ENCODE data around the gene DCAF8. TPM values are rescaled to one million over a fixed set of nuclear protein-coding genes. Genes with fewer than 3 reads are reported as not detected.

Gene DCAF8
- total and polyA plus RNA-seq, 2 experiments from 2014 or later, result 55.0 to 104 TPM

DNA sequence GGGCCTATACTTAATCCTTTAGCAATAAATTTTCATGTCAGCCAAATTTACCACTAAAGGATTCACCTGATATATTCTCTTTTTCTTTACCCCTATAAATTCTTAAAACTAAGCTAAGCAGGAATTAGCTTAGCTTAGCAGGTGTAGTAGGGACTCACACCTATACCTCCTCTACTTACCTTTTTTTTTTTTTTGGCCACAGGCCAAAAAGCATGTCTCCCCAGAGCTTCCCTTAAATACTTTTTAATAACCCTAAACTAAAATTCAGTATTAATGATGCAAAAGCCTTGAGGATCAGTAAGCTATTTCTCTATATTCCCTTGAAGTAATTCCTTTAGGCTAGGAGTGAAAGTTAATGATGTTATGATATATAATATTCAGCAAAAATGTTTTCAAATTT, 33.9 kb downstream of the DCAF8 start:
- H3K4me3 Mint-ChIP-seq, result no peak overlapping the region
- no peaks in the 10 kb centered on the region for H3K27me3 ChIP-seq (ENCODE audit: insufficient read depth)
- no peak for TF ChIP-seq EZH2 (IDR thresholded peaks at IDR 0.05; ENCODE audit: low read depth, unreplicated experiment)
- H3K36me3 Mint-ChIP-seq (ENCODE audit: low read depth), result peaks cover 62% of the 10 kb centered on the region
- peaks cover 11% of the 10 kb centered on the region; the same call in 1 of the 2 replicates for H4K20me1 ChIP-seq (replicated peaks; ENCODE audit: insufficient read depth)
- ATAC-seq (no peak), DNase-seq (ENCODE audit: low spot score) (no peak)
- peaks cover 52% of the 10 kb centered on the region for H3K36me3 ChIP-seq (ENCODE audit: insufficient read depth)
- H3K27me3 Mint-ChIP-seq (ENCODE audit: insufficient read depth, low read depth, poor library complexity), result no peaks in the 10 kb centered on the region
- no peaks in the 10 kb centered on the region for H3K9me3 Mint-ChIP-seq
- no peak overlapping the region for H3K4me3 ChIP-seq
- no peak overlapping the region for H3K27ac Mint-ChIP-seq
- H3K79me2 ChIP-seq (replicated peaks; ENCODE audit: insufficient read depth), result no peaks in the 10 kb centered on the region
- H3K4me1 Mint-ChIP-seq, result no peaks in the 10 kb centered on the region
- no peak overlapping the region for H3K27ac ChIP-seq (ENCODE audit: low read depth)
- no peaks in the 10 kb centered on the region for H3K4me1 ChIP-seq (ENCODE audit: insufficient read depth)
- H2AFZ ChIP-seq, result no peak overlapping the region
- peaks cover 11% of the 10 kb centered on the region; the same call in 1 of the 2 replicates for H3F3A ChIP-seq (replicated peaks; ENCODE audit: low read depth)
- H3K9me2 ChIP-seq (ENCODE audit: insufficient read depth), result no peaks in the 10 kb centered on the region
- no peak overlapping the region for H3K4me2 ChIP-seq

DNA sequence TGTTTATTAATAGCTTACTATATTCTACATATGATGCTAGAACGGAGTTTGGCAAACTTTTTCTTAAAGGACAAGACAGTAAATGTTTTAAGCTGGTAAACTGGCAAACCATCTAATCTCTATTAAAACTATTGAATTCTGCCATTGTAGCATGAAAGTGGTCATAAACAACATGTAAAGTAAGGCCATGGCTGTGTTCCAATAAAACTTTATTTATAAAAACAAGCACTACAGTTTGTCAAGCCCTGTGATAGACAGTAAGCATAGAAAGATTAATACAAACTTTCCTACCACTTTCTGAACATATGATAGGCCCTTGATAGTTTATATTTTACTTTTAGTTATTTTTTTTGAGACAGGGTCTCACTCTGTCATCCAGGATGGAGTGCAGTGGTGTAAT, 34.8 kb downstream of the DCAF8 start:
- Histone ChIP-seq H3K27ac (ENCODE audit: low read depth) (no peak overlapping the region), H3K79me2 (replicated peaks; ENCODE audit: insufficient read depth) (no peaks in the 10 kb centered on the region), H2AFZ (no peak overlapping the region), H3K36me3 (ENCODE audit: insufficient read depth) (peaks cover 55% of the 10 kb centered on the region), H3F3A (replicated peaks; ENCODE audit: low read depth) (peaks cover 15% of the 10 kb centered on the region; the same call in 1 of the 2 replicates), H3K27me3 (ENCODE audit: insufficient read depth) (no peaks in the 10 kb centered on the region), H3K4me1 (ENCODE audit: insufficient read depth) (no peaks in the 10 kb centered on the region), H4K20me1 (replicated peaks; ENCODE audit: insufficient read depth) (peaks cover 8% of the 10 kb centered on the region; the same call in 1 of the 2 replicates), H3K4me3 (no peak overlapping the region), H3K9me2 (ENCODE audit: insufficient read depth) (no peaks in the 10 kb centered on the region), H3K4me2 (no peak overlapping the region)
- Mint-ChIP-seq H3K9me3 (no peaks in the 10 kb centered on the region), H3K36me3 (ENCODE audit: low read depth) (peaks cover 65% of the 10 kb centered on the region), H3K4me1 (no peaks in the 10 kb centered on the region), H3K4me3 (no peak overlapping the region), H3K27me3 (ENCODE audit: insufficient read depth, low read depth, poor library complexity) (no peaks in the 10 kb centered on the region), H3K27ac (no peak overlapping the region)
- DNase-seq (ENCODE audit: low spot score) (no peak), ATAC-seq (no peak)
- TF ChIP-seq, protein P1, sequence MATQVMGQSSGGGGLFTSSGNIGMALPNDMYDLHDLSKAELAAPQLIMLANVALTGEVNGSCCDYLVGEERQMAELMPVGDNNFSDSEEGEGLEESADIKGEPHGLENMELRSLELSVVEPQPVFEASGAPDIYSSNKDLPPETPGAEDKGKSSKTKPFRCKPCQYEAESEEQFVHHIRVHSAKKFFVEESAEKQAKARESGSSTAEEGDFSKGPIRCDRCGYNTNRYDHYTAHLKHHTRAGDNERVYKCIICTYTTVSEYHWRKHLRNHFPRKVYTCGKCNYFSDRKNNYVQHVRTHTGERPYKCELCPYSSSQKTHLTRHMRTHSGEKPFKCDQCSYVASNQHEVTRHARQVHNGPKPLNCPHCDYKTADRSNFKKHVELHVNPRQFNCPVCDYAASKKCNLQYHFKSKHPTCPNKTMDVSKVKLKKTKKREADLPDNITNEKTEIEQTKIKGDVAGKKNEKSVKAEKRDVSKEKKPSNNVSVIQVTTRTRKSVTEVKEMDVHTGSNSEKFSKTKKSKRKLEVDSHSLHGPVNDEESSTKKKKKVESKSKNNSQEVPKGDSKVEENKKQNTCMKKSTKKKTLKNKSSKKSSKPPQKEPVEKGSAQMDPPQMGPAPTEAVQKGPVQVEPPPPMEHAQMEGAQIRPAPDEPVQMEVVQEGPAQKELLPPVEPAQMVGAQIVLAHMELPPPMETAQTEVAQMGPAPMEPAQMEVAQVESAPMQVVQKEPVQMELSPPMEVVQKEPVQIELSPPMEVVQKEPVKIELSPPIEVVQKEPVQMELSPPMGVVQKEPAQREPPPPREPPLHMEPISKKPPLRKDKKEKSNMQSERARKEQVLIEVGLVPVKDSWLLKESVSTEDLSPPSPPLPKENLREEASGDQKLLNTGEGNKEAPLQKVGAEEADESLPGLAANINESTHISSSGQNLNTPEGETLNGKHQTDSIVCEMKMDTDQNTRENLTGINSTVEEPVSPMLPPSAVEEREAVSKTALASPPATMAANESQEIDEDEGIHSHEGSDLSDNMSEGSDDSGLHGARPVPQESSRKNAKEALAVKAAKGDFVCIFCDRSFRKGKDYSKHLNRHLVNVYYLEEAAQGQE (IDR thresholded peaks at IDR 0.05; ENCODE audit: unreplicated experiment), result no peak
- TF ChIP-seq, protein P2, sequence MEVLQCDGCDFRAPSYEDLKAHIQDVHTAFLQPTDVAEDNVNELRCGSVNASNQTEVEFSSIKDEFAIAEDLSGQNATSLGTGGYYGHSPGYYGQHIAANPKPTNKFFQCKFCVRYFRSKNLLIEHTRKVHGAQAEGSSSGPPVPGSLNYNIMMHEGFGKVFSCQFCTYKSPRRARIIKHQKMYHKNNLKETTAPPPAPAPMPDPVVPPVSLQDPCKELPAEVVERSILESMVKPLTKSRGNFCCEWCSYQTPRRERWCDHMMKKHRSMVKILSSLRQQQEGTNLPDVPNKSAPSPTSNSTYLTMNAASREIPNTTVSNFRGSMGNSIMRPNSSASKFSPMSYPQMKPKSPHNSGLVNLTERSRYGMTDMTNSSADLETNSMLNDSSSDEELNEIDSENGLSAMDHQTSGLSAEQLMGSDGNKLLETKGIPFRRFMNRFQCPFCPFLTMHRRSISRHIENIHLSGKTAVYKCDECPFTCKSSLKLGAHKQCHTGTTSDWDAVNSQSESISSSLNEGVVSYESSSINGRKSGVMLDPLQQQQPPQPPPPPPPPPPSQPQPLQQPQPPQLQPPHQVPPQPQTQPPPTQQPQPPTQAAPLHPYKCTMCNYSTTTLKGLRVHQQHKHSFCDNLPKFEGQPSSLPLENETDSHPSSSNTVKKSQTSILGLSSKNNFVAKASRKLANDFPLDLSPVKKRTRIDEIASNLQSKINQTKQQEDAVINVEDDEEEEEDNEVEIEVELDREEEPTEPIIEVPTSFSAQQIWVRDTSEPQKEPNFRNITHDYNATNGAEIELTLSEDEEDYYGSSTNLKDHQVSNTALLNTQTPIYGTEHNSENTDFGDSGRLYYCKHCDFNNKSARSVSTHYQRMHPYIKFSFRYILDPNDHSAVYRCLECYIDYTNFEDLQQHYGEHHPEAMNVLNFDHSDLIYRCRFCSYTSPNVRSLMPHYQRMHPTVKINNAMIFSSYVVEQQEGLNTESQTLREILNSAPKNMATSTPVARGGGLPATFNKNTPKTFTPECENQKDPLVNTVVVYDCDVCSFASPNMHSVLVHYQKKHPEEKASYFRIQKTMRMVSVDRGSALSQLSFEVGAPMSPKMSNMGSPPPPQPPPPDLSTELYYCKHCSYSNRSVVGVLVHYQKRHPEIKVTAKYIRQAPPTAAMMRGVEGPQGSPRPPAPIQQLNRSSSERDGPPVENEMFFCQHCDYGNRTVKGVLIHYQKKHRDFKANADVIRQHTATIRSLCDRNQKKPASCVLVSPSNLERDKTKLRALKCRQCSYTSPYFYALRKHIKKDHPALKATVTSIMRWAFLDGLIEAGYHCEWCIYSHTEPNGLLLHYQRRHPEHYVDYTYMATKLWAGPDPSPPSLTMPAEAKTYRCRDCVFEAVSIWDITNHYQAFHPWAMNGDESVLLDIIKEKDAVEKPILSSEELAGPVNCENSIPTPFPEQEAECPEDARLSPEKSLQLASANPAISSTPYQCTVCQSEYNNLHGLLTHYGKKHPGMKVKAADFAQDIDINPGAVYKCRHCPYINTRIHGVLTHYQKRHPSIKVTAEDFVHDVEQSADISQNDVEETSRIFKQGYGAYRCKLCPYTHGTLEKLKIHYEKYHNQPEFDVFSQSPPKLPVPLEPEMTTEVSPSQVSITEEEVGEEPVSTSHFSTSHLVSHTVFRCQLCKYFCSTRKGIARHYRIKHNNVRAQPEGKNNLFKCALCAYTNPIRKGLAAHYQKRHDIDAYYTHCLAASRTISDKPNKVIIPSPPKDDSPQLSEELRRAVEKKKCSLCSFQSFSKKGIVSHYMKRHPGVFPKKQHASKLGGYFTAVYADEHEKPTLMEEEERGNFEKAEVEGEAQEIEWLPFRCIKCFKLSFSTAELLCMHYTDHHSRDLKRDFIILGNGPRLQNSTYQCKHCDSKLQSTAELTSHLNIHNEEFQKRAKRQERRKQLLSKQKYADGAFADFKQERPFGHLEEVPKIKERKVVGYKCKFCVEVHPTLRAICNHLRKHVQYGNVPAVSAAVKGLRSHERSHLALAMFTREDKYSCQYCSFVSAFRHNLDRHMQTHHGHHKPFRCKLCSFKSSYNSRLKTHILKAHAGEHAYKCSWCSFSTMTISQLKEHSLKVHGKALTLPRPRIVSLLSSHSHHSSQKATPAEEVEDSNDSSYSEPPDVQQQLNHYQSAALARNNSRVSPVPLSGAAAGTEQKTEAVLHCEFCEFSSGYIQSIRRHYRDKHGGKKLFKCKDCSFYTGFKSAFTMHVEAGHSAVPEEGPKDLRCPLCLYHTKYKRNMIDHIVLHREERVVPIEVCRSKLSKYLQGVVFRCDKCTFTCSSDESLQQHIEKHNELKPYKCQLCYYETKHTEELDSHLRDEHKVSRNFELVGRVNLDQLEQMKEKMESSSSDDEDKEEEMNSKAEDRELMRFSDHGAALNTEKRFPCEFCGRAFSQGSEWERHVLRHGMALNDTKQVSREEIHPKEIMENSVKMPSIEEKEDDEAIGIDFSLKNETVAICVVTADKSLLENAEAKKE (CRISPR knock-in tag; IDR thresholded peaks at IDR 0.05), result no peak
- no peak for TF ChIP-seq CREB1 (CRISPR knock-in tag; IDR thresholded peaks at IDR 0.05; ENCODE audit: low read depth)
- no peak for TF ChIP-seq ZNF331 (CRISPR knock-in tag; IDR thresholded peaks at IDR 0.05; ENCODE audit: low read depth)
- TF ChIP-seq POLR2AphosphoS5 (IDR thresholded peaks at IDR 0.05; ENCODE audit: low read depth), result no peak
- no peak for TF ChIP-seq JUNB (IDR thresholded peaks at IDR 0.05; ENCODE audit: unreplicated experiment)
- TF ChIP-seq NANOG (IDR thresholded peaks at IDR 0.05; ENCODE audit: borderline replicate concordance), result no peak
- no peak for TF ChIP-seq EZH2 (IDR thresholded peaks at IDR 0.05; ENCODE audit: low read depth, unreplicated experiment)
- TF ChIP-seq, protein P3, sequence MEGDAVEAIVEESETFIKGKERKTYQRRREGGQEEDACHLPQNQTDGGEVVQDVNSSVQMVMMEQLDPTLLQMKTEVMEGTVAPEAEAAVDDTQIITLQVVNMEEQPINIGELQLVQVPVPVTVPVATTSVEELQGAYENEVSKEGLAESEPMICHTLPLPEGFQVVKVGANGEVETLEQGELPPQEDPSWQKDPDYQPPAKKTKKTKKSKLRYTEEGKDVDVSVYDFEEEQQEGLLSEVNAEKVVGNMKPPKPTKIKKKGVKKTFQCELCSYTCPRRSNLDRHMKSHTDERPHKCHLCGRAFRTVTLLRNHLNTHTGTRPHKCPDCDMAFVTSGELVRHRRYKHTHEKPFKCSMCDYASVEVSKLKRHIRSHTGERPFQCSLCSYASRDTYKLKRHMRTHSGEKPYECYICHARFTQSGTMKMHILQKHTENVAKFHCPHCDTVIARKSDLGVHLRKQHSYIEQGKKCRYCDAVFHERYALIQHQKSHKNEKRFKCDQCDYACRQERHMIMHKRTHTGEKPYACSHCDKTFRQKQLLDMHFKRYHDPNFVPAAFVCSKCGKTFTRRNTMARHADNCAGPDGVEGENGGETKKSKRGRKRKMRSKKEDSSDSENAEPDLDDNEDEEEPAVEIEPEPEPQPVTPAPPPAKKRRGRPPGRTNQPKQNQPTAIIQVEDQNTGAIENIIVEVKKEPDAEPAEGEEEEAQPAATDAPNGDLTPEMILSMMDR (conservative IDR thresholded peaks at IDR 0.05; ENCODE audit: low read depth in 2 of 2), result no peak
- TF ChIP-seq ZNF114 (CRISPR knock-in tag; IDR thresholded peaks at IDR 0.05), result no peak
- no peak for TF ChIP-seq STAT1 (IDR thresholded peaks at IDR 0.05; ENCODE audit: unreplicated experiment)

All from GM23338 (cell line).